PC-3 (cell line): Measurements from ENCODE around the gene DPF3.

Experiments
- EZH2 ChIP-seq: fragments of 300-600 bp; sonication (generic); IDR thresholded peaks from one replicate; pipeline ENCODE4 v1.6.1; 2017; ENCODE audit warnings: antibody characterized with exemption, mild to moderate bottlenecking, low read length; ENCODE audit not compliant: unreplicated experiment
- EZH2phosphoT487 ChIP-seq: fragments of 300-600 bp; sonication (generic); IDR thresholded peaks from 2 replicates; pipeline ENCODE4 v1.6.1; 2018; ENCODE audit warnings: mild to moderate bottlenecking, antibody characterized with exemption, low read length, borderline replicate concordance
- TF ChIP-seq, protein P1 (sequence below): fragments of 300-600 bp; sonication (generic); conservative IDR thresholded peaks from 2 replicates; pipeline ENCODE4 v1.5.1; 2017; ENCODE audit warnings: antibody characterized with exemption, low read depth, mild to moderate bottlenecking, low read length

DNA sequence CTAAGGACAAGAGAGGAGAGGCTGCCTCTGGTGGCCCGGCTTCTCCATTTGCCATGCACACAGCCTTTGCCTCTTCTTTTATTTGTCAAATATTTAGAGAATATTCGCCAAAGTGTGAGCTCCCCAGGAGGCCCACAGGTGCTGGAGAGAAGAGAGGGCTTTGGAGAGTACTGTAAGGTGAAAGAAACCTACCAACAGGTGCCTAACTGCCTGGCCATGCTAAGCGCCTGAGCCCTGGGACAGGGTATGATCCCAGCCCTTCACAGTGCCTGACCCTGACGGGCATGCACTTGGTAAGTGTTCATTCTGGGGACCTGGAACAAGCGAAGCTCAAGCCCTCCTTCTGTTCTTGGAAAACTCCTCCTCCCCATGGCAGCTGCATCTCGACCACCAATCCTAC is 106.1 kb downstream of the DPF3 start:
- no peak for TF ChIP-seq EZH2phosphoT487
- TF ChIP-seq, protein P1, sequence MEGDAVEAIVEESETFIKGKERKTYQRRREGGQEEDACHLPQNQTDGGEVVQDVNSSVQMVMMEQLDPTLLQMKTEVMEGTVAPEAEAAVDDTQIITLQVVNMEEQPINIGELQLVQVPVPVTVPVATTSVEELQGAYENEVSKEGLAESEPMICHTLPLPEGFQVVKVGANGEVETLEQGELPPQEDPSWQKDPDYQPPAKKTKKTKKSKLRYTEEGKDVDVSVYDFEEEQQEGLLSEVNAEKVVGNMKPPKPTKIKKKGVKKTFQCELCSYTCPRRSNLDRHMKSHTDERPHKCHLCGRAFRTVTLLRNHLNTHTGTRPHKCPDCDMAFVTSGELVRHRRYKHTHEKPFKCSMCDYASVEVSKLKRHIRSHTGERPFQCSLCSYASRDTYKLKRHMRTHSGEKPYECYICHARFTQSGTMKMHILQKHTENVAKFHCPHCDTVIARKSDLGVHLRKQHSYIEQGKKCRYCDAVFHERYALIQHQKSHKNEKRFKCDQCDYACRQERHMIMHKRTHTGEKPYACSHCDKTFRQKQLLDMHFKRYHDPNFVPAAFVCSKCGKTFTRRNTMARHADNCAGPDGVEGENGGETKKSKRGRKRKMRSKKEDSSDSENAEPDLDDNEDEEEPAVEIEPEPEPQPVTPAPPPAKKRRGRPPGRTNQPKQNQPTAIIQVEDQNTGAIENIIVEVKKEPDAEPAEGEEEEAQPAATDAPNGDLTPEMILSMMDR: no peak
- TF ChIP-seq EZH2: no peak
